NCI-H510A (cell line): Measurements from ENCODE around the gene CYP8B1.
A peak's percentile ranks its signal among the peaks of the same experiment; 100 is the strongest.

Experiments
- DNase-seq: peaks from one replicate; lab custom pipeline; 2025; lab: John Stamatoyannopoulos, UW

The CYP8B1 gene

DNA sequence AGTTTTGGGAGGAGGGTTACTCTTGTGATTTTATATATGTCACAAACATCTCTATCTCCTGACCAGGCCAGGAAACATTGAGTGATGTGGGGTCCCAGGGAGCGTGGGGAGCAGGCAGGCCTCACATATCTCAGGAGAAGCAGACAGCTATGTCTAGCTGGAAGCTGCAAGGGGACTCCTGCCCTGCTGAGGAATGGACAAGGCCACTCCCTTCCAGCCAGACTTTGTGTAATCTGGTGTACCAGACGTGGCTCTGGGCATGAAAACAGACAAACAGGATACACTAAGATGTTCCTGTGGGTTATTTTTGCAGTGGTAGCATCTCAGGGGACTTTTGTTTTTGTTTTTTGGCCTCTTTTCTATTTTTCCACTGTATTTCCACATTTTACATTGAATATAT lies 23.2 kb downstream of the CYP8B1 start:
- no peak for DNase-seq

DNA sequence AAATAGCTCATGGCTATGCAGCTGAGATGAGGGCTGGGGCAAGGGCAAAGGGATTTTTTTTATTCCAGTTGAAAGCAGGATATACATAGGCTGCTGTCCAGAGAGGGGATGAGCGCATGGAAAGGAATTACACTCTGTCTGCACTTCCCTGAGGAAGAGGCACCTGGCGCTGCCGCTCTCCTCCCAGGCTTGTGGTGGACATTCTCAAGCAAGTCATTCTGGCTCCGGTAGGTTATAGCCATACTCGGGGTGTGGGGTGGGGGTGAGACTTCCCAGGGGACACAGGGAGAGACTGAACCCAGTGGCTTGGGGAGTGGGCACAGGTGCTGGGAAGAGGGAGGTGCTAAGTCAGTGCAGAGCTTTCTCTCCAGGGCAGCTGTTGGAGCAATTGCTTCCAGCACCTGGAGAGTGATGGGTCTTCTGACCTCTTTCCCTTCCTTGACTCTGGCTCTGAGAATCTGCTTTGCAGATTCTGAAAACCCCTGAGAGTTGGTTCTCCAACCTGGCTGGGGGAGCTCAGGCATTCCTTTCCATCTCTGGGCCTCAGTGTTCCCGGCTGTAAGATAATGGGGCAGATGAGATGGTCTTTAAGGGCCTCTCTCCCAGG lies 24.3 kb downstream of the CYP8B1 start:
- no peak for DNase-seq

DNA sequence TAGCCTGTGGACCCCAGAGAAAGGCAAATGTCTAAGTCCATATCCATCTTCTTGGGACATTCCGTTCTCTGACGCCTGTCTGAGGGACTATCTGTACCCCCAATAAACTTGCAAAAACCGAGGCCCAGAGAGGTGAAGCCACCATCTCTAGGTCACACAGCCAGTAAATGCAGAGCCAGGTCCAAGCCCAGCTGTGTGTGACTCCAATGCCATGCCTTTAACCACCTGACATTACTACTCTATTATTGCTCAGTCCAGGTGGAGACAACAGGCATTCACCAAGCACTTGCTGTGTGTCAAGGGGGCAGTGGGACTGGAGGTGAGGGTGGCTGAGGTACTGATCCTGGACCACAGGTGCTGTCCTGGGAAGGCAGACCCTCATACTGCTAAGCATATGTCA lies 25.4 kb downstream of the CYP8B1 start:
- no peak for DNase-seq

DNA sequence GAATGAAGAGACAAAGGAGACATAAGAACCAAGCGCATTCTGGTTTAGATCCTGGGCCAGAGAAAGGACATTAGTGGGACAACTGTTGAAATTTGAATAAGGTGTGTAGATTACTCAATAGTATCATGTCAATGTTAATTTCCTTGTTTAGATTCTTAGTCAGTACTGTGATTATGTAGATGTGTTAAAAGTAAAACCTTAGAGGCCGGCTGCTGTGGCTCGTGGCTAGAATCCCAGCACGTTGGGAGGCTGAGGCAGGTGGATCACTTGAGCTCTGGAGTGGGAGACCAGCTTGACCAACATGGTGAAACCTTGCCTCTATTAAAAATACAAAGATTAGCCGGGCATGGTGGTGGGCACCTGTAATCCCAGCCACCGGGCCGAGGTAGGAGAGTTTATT lies 26.7 kb downstream of the CYP8B1 start:
- no peak for DNase-seq

DNA sequence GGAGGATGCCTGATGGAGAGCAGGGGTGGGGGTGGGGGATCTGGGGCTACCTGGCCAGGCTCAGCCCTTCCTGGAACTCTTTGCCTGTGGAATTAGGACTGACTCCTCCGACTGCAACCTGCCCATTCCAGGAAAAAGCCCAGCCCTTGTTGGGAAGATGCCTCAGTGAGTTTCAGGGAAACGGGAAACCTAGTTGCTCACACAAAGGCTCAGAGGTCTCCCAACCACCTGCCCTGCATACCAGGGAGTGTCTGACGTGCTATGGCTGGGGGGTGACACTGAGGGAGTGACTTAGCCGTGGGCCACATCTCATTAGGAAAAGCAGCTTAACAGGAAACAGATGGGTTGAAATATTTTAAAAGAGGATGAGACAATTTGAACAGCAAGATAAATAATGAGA lies 27.9 kb downstream of the CYP8B1 start:
- DNase-seq = no peak

DNA sequence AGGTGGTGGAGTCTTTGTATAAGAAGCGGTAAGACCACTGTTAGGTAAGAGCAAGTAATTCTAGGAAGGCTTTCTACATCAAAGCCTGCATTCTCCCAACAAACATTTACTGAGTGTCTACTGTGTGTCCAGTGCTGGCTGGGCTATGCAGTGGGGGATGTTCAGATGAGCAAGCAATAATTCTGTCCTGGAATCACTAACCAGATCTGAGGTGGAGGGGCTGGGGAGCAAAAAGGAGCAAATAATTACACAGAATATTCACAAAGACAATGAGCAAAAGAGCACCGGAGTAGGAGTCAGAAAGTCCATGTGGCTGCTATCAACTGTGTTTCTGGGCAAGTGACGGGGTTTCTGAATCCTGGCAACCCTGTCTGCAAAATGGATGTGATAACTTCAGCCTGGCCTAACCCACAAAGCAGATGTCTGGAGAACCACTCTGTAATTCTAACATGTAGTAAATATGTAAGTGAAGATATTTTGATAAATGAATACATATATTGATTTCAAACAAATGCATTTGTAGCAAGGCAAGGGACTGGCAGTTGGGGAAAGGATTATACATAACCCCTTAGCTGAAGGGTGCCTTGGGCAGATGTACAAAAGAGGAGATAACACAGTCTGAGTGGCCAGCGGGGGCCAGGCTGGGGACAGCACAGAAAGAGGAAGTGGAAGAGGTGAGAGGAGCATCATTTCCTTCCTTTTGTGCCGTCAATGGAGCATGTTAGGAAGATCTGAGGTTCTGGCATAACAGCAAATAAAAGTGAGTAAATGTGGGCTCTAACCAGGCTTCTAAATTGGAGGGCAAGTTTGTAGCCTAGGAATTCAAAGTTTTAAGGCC lies 28.8 kb downstream of the CYP8B1 start:
- DNase-seq = no peak

DNA sequence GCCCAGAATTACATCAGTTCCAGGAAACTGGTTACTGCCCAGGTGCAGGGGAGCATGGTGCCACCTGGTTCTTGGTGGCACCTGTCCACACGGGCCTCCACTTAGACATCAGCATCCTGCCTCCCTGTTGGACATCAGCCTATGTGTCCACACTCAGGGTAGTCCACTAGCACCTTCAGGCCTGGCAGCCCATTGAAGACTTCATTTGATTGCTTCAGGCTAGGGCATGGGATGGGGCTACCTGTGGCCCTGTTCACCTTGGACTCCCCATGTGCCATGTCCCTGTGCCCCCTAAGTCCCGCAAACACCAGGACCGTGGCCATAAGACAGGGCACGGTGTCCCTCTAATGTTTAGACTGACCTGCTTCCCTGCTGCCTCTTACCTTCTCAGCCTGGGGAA lies 30.9 kb downstream of the CYP8B1 start:
- DNase-seq = no peak

DNA sequence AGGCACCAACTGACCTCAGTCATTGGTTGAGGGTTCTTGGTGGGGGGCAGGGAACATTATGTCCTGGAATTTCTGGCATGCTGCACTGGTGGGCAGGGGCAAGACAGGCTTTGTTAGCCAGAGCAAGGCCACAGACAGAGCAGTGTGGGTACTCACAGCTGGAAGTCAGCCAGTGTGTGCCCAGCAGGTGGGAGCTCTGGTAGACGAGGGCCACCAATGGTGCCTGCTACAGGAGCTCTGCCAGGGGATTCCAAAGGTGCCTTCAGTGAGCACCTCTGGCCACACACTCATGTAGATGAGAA lies 31.3 kb downstream of the CYP8B1 start:
- DNase-seq = no peak

DNA sequence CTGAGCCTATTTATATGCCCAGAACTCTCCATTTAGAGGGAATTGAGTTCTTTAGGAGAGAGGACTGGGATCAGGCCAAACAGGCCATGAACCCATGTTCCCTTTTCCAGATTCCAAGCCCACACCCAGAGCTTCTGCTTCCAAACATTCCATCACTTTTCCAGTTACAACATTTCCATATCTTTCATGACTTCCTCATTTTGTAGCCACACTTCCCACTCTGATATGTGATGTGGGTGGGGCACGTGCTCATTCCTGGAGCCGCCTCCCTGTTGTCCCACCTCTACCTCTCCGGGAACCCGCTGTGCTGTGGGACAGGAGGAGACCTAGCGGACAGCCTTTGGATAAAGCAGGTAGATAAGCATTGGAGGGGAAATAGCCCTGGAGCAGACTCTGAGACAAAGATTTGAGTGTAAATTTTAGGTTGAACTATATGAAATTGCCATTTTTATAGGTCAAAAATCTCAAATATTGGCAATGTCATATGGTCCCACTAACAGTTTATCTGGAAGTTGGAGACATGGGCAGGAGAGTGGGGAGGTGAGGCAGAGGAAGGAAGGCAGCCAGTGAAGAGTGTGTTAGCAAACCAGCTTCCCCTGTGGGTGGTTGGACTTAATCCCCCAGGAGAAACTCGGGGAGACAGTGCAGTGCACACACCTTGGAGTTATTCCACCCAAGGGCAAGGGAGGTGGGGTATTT lies 31.8 kb downstream of the CYP8B1 start:
- no peak for DNase-seq

DNA sequence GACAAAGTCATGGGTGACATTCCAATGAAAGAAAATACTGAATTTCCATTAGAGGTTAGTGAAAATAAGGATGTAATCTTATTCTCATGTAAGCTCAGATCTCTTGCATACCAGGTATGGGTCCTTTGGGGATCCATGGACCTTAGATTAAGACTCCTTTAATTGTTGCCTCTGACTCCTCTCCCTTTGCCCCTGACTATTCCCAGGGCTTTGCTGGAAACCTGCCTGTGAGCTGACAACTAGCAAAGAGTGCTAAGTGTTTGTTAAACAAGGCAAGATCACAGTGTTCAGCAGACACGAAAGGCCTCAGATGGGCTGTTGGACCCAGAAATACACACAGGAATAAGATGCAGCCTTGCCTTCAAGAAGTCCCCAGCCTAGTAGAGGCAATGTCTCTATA lies 34.3 kb downstream of the CYP8B1 start:
- DNase-seq = no peak

DNA sequence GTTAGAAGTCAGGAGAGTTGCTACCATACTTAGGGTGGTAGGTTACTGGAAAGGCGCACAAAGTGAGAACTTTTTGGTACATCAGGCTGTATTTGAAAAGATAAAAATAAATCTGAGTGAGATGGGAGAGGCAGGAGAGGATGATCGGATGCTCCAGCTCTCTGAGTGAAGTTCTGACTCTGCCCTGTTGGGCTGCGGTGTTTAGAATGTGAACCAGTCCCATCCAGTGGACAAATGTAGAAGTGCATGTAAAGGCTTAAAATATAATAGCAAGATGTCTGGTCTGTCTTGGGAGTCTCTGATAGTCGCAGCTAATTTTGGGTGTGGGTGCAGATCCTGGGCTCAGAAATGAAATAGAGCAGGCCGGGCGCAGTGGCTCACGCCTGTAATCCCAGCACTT lies 36.1 kb downstream of the CYP8B1 start:
- peak; percentile 11 for DNase-seq

DNA sequence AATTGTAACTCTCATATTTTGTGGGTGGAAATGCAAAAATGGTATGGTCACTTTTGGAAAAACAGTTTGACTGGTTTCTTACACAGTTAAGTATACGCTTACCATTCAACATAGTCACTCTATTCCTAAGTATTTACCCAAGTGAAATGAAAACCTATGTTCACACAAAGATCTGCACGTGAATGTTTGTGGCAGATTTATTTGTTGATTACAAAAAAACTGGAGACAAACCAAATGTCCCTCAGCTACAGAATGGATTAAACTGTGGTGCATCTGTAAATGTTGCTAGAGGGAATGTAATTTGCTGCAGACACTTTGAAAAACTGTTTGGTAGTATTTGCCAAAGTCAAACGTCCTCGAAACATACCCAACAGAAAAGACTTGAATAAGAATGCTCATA lies 37.1 kb downstream of the CYP8B1 start:
- no peak for DNase-seq

DNA sequence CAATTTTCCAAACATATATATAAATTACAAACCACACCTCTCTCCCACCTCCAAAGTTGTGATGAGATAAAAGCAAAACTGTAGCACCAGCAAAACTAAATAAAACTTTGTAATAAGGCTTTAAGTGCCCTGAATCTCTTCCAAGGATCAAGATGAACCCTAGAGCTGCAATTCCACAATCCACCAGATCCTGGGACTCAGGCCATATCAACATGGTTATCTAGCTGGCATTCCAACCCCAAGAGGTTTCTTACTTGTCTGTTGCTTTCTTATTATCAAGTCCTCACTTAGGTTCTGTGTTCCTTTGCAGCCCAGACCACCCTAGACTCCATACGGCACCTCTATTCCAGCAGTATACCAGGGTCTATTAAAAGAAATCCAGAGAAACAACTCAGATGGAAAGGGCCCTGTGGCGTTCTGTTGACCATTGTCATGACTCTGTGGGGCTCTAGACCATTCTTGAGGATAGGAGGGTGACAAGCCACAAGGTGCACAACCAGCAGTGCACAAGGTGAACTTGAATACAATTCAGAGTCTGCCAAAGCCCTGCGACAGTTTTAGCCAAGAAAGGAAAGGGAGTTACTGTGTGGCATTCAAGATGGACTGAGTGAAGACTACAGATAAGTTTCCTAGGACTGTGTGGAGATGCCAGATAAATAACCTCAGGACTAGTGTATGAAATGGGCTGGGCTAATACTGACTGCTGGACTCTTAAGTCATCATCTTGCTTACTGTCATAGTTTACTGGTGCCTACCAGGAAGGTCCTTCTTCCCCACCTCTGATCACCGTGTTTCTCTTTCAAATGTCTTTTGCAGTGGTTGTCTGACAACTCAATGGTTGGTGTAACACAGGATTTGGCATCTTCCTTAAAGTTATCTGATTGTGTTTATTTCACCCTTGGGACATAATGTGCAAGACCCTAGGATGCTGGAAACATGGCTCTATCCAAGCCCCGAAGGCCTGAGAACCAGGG lies 39.2 kb downstream of the CYP8B1 start:
- DNase-seq = no peak

DNA sequence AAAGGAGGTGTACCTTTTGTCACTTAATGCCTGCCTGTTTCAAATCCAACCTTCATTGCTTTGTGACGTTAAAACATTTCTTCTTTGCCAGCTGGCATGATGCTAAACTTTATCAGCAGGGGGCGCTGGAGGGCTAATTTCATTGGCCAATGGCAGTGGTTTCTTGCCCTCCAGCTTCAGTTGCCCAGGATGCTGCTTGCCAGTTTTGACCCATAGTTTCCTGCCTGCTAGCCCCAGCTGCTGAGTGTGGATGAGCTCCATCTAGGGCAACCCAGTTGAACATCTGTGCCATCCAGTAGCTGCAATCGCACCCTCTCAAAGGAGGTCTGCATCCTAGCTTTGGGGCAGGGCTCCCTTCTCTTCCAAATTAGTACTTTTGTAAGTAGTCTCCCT lies 44.4 kb downstream of the CYP8B1 start:
- DNase-seq = peak; percentile 28

DNA sequence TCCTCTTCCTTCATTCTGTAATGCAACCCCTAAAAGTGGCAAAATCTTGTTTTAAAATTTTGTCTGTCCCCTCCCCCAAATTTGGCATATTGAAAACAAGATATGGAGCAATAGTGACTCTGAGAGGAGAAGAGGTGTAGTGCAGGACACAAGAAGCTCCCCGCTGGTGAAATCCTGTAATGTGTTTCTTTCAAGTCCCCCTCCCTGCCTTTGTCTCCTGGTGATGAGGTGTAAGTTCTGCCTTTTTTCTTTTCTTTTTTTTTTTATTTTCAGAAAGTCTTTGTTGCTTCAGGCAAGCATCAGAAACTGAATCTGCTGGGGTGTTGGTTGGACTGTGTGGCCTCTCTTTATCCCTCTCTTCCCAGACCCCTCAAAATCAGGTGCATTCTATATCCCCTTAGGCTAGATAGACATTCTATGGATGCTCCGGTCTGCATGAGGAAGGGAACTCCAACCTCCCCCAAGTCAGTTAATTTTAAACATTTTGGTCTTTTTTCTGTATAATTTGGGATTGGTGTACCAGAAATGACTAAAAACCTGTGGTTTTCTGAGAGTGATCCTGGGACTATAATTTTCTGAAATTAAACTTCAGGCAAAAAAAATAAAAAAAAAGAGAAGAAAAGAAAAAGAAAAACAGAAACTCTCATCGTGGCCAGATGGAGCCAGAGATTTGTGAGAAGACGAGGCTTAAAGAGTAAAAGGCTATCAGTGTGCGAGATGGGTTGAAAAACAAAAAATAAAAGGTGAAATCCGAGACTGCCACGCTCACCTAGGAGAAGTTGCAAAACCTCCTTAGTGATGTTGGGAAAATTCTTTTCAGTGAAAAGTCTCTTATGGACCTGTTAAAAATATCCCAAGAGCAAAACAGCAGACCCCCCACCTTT lies 45.0 kb downstream of the CYP8B1 start:
- DNase-seq = peak; percentile 9

DNA sequence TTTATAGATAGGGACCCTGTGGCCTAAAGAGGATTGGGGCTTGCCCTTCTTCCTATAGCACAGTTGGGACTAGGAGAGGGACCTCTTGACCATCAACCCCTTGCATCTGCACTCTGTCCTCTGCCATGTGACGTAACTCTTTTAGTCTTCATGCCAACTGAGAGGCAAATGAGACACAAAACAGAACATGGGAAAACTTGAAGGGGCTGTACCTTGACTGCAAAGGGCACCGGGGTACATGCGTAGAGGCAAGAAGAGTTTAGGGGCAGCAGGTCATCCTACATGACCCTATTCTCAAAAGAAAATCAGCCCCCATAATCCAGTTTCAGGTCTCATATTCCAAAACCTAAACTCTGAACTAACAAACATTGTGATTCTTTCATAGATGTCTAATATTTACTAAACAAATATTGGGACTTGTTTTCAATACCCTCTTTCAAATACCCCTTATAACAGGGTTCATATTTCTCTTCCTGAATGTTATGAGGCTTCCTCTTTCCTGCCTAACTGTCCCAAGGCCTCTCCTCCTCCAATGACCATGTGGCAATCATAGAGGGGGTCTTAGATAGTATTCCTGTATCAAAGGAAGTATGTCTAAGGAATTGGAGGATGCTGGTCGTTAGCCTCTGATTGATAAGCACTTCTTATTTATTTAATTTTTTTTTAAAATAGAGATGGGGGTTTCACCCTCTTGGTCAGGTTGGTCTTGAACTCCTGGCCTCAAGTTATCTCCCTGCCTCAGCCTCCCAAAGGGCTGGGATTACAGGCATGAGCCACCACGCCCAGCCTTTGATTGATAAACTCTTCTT lies 45.8 kb downstream of the CYP8B1 start:
- DNase-seq = no peak

DNA sequence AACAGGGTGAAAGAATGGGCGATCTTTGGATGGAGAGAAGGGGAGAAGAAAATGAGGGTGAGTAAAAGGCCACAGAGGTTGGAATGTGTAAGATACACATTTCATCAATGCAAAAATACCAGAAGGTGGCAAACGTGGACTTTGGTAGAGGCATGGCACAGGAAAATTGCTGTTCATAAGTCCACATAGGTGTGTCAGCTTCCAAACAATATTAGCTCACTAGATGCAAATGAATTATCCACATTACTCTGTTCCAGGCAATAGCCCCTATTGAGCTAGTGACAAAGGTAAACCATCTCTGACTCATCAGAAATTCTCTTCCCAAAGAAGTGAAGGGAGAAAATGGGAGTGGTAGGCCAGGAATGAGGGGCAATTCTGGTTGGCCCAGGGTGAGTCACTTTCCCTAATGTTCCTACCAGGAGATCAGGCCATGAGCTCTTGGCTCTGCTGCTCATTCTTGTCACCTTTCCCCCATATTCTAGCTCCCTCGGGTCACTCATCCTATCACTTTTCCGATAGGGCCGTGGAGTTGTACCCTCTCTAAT lies 46.5 kb downstream of the CYP8B1 start:
- DNase-seq = no peak

DNA sequence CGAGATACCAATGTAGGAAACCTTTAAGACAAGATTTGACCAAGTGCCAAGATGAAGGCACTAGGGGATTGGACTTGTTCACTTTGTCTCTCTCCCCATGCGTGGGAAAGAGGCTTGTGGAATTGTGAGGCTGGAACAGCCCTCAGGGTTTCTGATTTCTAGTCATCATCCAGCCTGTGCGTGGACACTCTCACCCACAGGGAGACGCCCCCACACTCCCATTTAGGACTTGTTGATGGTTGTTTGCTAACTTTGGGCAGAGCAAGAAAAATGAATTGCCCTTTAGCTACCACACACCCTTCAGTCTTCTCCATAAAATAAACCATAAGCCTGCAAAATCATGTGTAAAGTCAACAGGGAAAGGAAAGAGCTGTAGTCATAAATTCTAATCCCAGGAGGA lies 48.0 kb downstream of the CYP8B1 start:
- no peak for DNase-seq

DNA sequence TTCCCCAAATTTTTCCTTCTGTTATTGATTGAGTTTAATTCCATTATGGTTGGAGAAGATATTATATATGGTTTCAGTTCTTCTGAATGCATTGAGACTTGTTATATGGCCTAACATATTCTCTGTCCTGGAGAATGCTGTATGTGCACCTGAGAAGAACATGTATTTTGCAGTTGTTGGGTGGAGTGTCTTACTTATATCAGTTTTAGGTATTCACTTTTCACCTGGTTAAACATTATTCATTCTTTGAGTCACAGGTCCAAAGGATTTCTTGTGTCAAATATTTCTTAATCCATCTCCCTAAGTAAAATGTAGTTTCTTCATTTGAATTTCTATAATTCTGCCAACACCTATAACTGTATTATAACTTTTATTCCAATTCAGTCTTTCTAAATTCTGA lies 48.7 kb downstream of the CYP8B1 start:
- DNase-seq = no peak

DNA sequence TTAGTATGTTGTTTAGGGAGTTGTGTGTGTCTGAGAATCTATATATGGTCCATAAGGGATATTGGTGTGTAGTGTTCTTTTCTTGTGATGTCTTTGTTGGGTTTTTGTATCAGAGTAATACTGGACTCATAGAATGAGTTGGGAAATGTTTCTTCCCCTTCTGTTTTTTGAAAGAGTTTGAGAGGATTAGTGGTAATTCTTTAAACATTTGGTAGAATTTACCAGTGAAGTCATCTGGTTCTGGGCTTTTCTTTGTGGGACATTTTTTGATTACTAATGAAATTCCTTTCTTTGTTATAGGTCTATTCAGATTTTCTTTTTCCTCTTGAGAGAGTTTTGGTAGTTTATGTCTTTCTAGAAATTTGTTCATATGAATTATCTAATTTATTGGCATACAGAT lies 49.5 kb downstream of the CYP8B1 start:
- no peak for DNase-seq
